ENCODE results near the gene YEATS2. TPM values are rescaled to one million over a fixed set of nuclear protein-coding genes. Genes with fewer than 3 reads are reported as not detected.

Gene YEATS2
- polyA plus RNA-seq, 1 of the 3 experiments (the other 2 are of a cell fraction), result 19.9 TPM

DNA sequence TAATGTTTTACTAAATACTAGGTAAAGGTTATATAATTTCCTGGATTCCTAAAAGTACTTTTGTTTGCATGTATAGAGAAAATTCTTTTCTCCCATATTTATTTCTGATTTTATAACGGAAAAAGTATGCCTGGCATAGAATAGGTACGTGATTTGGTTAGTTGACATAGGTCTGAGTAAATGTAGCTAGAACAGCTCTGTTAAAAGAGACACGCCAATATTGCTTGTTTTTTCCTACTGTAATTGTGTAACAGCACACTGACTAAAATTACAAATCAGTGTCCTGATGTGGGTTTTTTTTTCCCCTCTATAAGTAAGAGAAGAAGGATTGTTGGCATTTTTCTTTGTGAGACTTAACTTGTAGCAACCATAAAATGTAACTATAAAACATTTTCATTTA, 35.5 kb upstream of the YEATS2 start:
- Histone ChIP-seq H3K4me3 (ENCODE audit: low read depth in 2 of 2, low read length in 1 of 2) (no peak overlapping the region), H3K27me3 (ENCODE audit: insufficient read depth) (no peaks in the 10 kb centered on the region), H3K79me2 (ENCODE audit: insufficient read depth) (no peaks in the 10 kb centered on the region), H2AFZ (ENCODE audit: low read depth) (no peak overlapping the region), H3K4me1 (ENCODE audit: control insufficient read depth in 1 of 2, insufficient read depth in 2 of 2, low read depth in 1 of 2, low read length in 1 of 2) (peaks cover 0 to 3% of the 10 kb centered on the region in 2 experiments; a peak in 2 of 4 replicates), H3K9ac (no peak overlapping the region), H3K27ac (ENCODE audit: low read depth in 2 of 2, low read length in 1 of 2) (no peak overlapping the region), H3K36me3 (replicated peaks in 1 of 2; ENCODE audit: control insufficient read depth in 1 of 2, insufficient read depth in 2 of 2, low read length in 1 of 2) (peaks cover 10 to 15% of the 10 kb centered on the region in 2 experiments), H4K20me1 (ENCODE audit: insufficient read depth) (no peaks in the 10 kb centered on the region), H3K4me2 (no peak overlapping the region), H3K9me2 (no peaks in the 10 kb centered on the region), H3K9me3 (no peaks in the 10 kb centered on the region), H3F3A (replicated peaks; ENCODE audit: insufficient read depth) (peaks cover 28% of the 10 kb centered on the region)
- TF ChIP-seq, protein P1, sequence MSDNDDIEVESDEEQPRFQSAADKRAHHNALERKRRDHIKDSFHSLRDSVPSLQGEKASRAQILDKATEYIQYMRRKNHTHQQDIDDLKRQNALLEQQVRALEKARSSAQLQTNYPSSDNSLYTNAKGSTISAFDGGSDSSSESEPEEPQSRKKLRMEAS (IDR thresholded peaks at IDR 0.05; ENCODE audit: low read depth), result no peak
- no peak for TF ChIP-seq RCOR1 (IDR thresholded peaks at IDR 0.05; ENCODE audit: low read length)
- TF ChIP-seq, protein P2, sequence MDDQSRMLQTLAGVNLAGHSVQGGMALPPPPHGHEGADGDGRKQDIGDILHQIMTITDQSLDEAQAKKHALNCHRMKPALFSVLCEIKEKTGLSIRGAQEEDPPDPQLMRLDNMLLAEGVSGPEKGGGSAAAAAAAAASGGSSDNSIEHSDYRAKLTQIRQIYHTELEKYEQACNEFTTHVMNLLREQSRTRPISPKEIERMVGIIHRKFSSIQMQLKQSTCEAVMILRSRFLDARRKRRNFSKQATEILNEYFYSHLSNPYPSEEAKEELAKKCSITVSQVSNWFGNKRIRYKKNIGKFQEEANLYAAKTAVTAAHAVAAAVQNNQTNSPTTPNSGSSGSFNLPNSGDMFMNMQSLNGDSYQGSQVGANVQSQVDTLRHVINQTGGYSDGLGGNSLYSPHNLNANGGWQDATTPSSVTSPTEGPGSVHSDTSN (IDR thresholded peaks at IDR 0.05), result no peak
- no peak for TF ChIP-seq ELF1 (IDR thresholded peaks at IDR 0.05)
- DNase-seq, result no peak
- CTCF ChIA-PET, result interaction anchor here (1.0 to 1.6 kb wide), 4 partner anchors 14 to 192 kb away, joined by 3 to 4 read pairs (median 3); no protein-coding TSS in a partner anchor
- 51% methylated on average over 3 of the region's 3 CpGs for WGBS (ENCODE audit: low lambda C conversion rate)
- POLR2A ChIA-PET, result interaction anchor here (1.3 kb wide), 1 partner anchor 27 kb away, joined by 3 read pairs; the partner anchor contains the start of gene KLHL24

DNA sequence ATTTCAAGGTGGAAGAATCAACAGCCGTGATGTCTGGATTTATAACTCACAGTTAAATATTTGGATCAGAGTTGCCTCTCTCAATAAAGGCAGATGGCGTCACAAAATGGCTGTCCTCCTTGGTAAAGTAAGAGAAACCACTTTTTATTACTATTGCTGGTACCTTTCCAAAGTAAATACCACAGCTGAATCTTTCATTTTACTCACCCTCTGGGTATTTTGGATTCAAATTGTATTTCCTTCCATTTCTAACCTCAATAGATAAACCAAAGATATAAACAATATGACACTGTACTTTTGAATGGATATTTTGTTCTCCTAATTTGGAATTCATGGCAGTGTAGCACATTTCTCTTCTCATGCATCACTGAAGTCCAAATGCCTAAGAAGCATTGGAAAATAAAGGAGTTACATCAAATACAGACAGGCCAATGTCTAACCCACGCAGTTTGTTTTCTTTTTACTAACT, 32.6 kb upstream of the YEATS2 start:
- Histone ChIP-seq H3K9me3 (no peaks in the 10 kb centered on the region), H2AFZ (ENCODE audit: low read depth) (peak overlapping the region; percentile 58), H3K4me2 (no peak overlapping the region), H3K9me2 (no peaks in the 10 kb centered on the region), H3K79me2 (ENCODE audit: insufficient read depth) (no peaks in the 10 kb centered on the region), H3K4me3 (ENCODE audit: low read depth in 2 of 2, low read length in 1 of 2) (no peak overlapping the region), H3K36me3 (replicated peaks in 1 of 2; ENCODE audit: control insufficient read depth in 1 of 2, insufficient read depth in 2 of 2, low read length in 1 of 2) (peaks cover 16 to 26% of the 10 kb centered on the region in 2 experiments), H3F3A (replicated peaks; ENCODE audit: insufficient read depth) (peaks cover 28% of the 10 kb centered on the region), H3K27me3 (ENCODE audit: insufficient read depth) (no peaks in the 10 kb centered on the region), H3K9ac (no peak overlapping the region), H3K4me1 (ENCODE audit: control insufficient read depth in 1 of 2, insufficient read depth in 2 of 2, low read depth in 1 of 2, low read length in 1 of 2) (peaks cover 0 to 3% of the 10 kb centered on the region in 2 experiments; a peak in 2 of 4 replicates), H3K27ac (ENCODE audit: low read depth in 2 of 2, low read length in 1 of 2) (peak overlapping the region in 1 of 2 experiments; percentile 74; a peak in 2 of 4 replicates), H4K20me1 (ENCODE audit: insufficient read depth) (no peaks in the 10 kb centered on the region)
- POLR2A ChIA-PET, result no interaction called here
- CTCF ChIA-PET, result no interaction called here
- 72% methylated on average over 3 of the region's 3 CpGs for WGBS (ENCODE audit: low lambda C conversion rate)
- DNase-seq, result no peak
- peak; percentile 79 for TF ChIP-seq TEAD4 (IDR thresholded peaks at IDR 0.05; ENCODE audit: borderline replicate concordance, insufficient read depth)
- peak; percentile 84; the same call in 1 of the 2 replicates for TF ChIP-seq YY1 (IDR thresholded peaks at IDR 0.05; ENCODE audit: low read depth)
- no peak for TF ChIP-seq SMC3 (IDR thresholded peaks at IDR 0.05; ENCODE audit: low read depth, low read length)
- TF ChIP-seq, protein P3, sequence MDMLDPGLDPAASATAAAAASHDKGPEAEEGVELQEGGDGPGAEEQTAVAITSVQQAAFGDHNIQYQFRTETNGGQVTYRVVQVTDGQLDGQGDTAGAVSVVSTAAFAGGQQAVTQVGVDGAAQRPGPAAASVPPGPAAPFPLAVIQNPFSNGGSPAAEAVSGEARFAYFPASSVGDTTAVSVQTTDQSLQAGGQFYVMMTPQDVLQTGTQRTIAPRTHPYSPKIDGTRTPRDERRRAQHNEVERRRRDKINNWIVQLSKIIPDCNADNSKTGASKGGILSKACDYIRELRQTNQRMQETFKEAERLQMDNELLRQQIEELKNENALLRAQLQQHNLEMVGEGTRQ (IDR thresholded peaks at IDR 0.05; ENCODE audit: borderline replicate concordance, low read depth, low read length), result no peak
- TF ChIP-seq EP300 (IDR thresholded peaks at IDR 0.05; ENCODE audit: borderline replicate concordance in 1 of 2, low read depth in 1 of 2, low read length in 1 of 2), result peak in 1 of 2 experiments; percentile 82; a peak in 2 of 4 replicates
- no peak; the same call in 1 of the 2 replicates for TF ChIP-seq POLR2AphosphoS5 (IDR thresholded peaks at IDR 0.05; ENCODE audit: low read depth, low read length)
- peak; percentile 79; the same call in 1 of the 2 replicates for TF ChIP-seq FOXM1 (IDR thresholded peaks at IDR 0.05; ENCODE audit: low read depth)
- TF ChIP-seq EZH2phosphoT487 (IDR thresholded peaks at IDR 0.05; ENCODE audit: borderline replicate concordance, low read depth), result no peak
- no peak for TF ChIP-seq RAD21 (IDR thresholded peaks at IDR 0.05; ENCODE audit: low read length)
- TF ChIP-seq RXRA (IDR thresholded peaks at IDR 0.05; ENCODE audit: borderline replicate concordance, low read depth), result no peak; the same call in 1 of the 2 replicates
- TF ChIP-seq, protein P4, sequence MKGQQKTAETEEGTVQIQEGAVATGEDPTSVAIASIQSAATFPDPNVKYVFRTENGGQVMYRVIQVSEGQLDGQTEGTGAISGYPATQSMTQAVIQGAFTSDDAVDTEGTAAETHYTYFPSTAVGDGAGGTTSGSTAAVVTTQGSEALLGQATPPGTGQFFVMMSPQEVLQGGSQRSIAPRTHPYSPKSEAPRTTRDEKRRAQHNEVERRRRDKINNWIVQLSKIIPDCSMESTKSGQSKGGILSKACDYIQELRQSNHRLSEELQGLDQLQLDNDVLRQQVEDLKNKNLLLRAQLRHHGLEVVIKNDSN (IDR thresholded peaks at IDR 0.05; ENCODE audit: borderline replicate concordance, low read depth), result no peak
- TF ChIP-seq, protein P5, sequence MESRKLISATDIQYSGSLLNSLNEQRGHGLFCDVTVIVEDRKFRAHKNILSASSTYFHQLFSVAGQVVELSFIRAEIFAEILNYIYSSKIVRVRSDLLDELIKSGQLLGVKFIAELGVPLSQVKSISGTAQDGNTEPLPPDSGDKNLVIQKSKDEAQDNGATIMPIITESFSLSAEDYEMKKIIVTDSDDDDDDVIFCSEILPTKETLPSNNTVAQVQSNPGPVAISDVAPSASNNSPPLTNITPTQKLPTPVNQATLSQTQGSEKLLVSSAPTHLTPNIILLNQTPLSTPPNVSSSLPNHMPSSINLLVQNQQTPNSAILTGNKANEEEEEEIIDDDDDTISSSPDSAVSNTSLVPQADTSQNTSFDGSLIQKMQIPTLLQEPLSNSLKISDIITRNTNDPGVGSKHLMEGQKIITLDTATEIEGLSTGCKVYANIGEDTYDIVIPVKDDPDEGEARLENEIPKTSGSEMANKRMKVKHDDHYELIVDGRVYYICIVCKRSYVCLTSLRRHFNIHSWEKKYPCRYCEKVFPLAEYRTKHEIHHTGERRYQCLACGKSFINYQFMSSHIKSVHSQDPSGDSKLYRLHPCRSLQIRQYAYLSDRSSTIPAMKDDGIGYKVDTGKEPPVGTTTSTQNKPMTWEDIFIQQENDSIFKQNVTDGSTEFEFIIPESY (IDR thresholded peaks at IDR 0.05; ENCODE audit: borderline replicate concordance, low read depth), result 0 out of 2 replicates have a peak, but pooled peaks have one; percentile 22
- TF ChIP-seq SIN3A (IDR thresholded peaks at IDR 0.05; ENCODE audit: borderline replicate concordance, low read depth, low read length), result no peak
- peak; percentile 76 for TF ChIP-seq JUND (IDR thresholded peaks at IDR 0.05)
- no peak for TF ChIP-seq GABPA (IDR thresholded peaks at IDR 0.05; ENCODE audit: low read depth)
- peak; percentile 91 for TF ChIP-seq NFIC (IDR thresholded peaks at IDR 0.05; ENCODE audit: borderline replicate concordance)
- TF ChIP-seq RCOR1 (IDR thresholded peaks at IDR 0.05; ENCODE audit: low read length), result no peak
- TF ChIP-seq, protein P1 (IDR thresholded peaks at IDR 0.05; ENCODE audit: low read depth), result peak; percentile 14; the same call in 1 of the 2 replicates
- TF ChIP-seq MXI1 (IDR thresholded peaks at IDR 0.05; ENCODE audit: low read depth, low read length), result no peak
- TF ChIP-seq, protein P2 (IDR thresholded peaks at IDR 0.05), result peak; percentile 48

Measured in SK-N-SH (cell line).